ENCODE results near the gene CEP131.
A peak's percentile ranks its signal among the peaks of the same experiment; 100 is the strongest.

The CEP131 gene

DNA sequence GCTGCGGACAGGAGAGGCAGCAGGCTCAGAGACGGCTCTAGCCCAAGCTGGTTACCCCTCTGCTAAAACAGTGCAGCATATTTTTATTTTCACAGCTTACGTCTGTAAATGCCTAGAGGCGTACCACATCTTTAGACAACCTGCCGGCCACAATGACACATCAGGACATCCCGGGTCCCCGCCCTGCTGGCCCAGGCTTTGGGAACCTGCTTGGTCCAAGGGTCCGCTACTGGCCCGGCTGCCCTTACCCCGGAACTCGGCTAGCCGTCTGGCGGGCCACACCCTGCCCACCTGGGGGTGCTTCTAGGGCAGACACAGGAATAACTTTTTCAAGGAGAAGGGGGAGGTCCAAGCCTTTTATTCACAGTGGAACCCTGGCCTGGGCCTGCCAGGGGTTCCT lies 4.3 kb downstream of the CEP131 start:
- TF ChIP-seq, protein P1, sequence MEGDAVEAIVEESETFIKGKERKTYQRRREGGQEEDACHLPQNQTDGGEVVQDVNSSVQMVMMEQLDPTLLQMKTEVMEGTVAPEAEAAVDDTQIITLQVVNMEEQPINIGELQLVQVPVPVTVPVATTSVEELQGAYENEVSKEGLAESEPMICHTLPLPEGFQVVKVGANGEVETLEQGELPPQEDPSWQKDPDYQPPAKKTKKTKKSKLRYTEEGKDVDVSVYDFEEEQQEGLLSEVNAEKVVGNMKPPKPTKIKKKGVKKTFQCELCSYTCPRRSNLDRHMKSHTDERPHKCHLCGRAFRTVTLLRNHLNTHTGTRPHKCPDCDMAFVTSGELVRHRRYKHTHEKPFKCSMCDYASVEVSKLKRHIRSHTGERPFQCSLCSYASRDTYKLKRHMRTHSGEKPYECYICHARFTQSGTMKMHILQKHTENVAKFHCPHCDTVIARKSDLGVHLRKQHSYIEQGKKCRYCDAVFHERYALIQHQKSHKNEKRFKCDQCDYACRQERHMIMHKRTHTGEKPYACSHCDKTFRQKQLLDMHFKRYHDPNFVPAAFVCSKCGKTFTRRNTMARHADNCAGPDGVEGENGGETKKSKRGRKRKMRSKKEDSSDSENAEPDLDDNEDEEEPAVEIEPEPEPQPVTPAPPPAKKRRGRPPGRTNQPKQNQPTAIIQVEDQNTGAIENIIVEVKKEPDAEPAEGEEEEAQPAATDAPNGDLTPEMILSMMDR (IDR thresholded peaks at IDR 0.05; ENCODE audit: poor library complexity, severe bottlenecking): no peak
- H3K27me3 ChIP-seq (ENCODE audit: insufficient read depth, poor library complexity, severe bottlenecking): no peaks in the 10 kb centered on the region

DNA sequence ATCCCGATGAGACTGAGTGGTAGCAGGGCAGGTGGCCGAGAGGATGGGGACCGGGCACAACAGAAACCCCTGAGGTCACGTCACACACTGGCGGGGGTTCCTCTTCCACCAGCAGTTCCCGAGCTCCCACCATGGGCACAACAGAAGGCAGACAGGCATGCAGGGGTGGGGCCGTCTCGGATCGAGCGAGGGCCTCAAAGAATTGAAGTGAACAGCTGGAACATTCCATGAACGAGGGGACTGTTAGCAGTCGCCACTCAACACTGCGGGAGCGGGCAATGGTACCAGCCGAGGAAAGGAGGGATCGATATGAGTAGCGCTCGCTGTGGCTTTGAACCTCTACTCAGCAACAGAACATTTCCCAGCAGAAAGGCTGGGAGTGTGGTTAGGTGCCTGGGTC lies 5.3 kb downstream of the CEP131 start:
- TF ChIP-seq, protein P1 (IDR thresholded peaks at IDR 0.05; ENCODE audit: poor library complexity, severe bottlenecking): no peak
- no peaks in the 10 kb centered on the region for H3K27me3 ChIP-seq (ENCODE audit: insufficient read depth, poor library complexity, severe bottlenecking)
- peaks cover 33% of the 10 kb centered on the region for H3K36me3 ChIP-seq (ENCODE audit: low read depth)
- no peaks in the 10 kb centered on the region for H3K4me1 ChIP-seq (ENCODE audit: insufficient read depth, poor library complexity, severe bottlenecking)
- H3K27ac ChIP-seq (ENCODE audit: poor library complexity, severe bottlenecking): no peak overlapping the region
- H3K9me3 ChIP-seq (ENCODE audit: severe bottlenecking): no peaks in the 10 kb centered on the region
- no peak overlapping the region for H3K4me3 ChIP-seq (ENCODE audit: severe bottlenecking)
- DNase-seq (ENCODE audit: low spot score) (no peak), ATAC-seq (ENCODE audit: low read depth) (no peak)

More for the DNA sequence above, 4.3 kb downstream of the CEP131 start:
- H3K4me1 ChIP-seq (ENCODE audit: insufficient read depth, poor library complexity, severe bottlenecking): peaks cover 1% of the 10 kb centered on the region
- H3K4me3 ChIP-seq (ENCODE audit: severe bottlenecking): no peak overlapping the region
- ATAC-seq (ENCODE audit: low read depth): no peak
- H3K36me3 ChIP-seq (ENCODE audit: low read depth): peaks cover 33% of the 10 kb centered on the region
- DNase-seq (ENCODE audit: low spot score): no peak
- H3K9me3 ChIP-seq (ENCODE audit: severe bottlenecking): no peaks in the 10 kb centered on the region
- H3K27ac ChIP-seq (ENCODE audit: poor library complexity, severe bottlenecking): peak overlapping the region; percentile 26

DNA sequence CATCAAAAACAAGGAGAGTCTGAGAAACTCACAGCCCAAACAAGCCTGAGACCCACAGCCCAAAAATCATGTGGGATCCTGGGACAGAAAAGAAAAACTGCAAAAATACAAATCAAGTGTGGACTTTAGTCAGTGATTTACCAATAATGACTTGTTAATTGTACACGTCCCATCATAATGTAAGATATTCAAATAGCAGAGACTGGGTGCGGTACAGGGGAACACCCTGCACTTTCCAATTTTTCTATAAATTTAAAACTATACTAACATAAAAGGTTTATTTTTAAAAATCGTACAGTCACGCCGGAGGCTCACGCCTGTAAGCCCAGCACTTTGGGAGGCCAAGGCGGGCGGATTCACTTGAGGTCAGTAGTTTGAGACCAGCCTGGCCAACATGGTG lies 8.8 kb downstream of the CEP131 start:
- H3K27ac ChIP-seq (ENCODE audit: poor library complexity, severe bottlenecking): no peak overlapping the region
- ATAC-seq (ENCODE audit: low read depth): no peak
- no peaks in the 10 kb centered on the region for H3K4me1 ChIP-seq (ENCODE audit: insufficient read depth, poor library complexity, severe bottlenecking)
- no peaks in the 10 kb centered on the region for H3K27me3 ChIP-seq (ENCODE audit: insufficient read depth, poor library complexity, severe bottlenecking)
- H3K36me3 ChIP-seq (ENCODE audit: low read depth): peaks cover 25% of the 10 kb centered on the region
- no peak overlapping the region for H3K4me3 ChIP-seq (ENCODE audit: severe bottlenecking)
- H3K9me3 ChIP-seq (ENCODE audit: severe bottlenecking): no peaks in the 10 kb centered on the region
- DNase-seq (ENCODE audit: low spot score): no peak
- TF ChIP-seq, protein P1 (IDR thresholded peaks at IDR 0.05; ENCODE audit: poor library complexity, severe bottlenecking): no peak

DNA sequence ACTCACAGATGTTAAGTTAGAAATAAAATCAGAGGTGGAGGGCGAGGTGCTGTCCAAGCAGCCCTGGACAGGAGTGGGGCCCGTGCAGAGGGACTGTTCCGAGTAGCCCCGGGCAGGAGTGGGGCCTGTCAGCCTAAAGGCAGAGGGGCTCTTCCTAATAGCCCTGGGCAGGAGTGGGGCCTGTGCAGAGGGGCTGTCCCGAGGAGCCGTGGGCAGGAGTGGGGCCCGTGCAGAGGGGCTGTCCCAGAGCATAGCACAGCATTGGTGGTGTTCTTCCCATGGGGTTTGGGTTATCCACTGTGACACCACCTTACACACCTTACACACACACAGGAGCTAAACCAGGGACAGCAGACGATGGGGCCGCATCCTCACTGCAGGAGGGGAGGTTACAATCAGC lies 10.4 kb downstream of the CEP131 start:
- no peak overlapping the region for H3K27ac ChIP-seq (ENCODE audit: poor library complexity, severe bottlenecking)
- no peak overlapping the region for H3K4me3 ChIP-seq (ENCODE audit: severe bottlenecking)
- peaks cover 25% of the 10 kb centered on the region for H3K36me3 ChIP-seq (ENCODE audit: low read depth)
- H3K4me1 ChIP-seq (ENCODE audit: insufficient read depth, poor library complexity, severe bottlenecking): no peaks in the 10 kb centered on the region
- no peaks in the 10 kb centered on the region for H3K9me3 ChIP-seq (ENCODE audit: severe bottlenecking)
- ATAC-seq (ENCODE audit: low read depth) (no peak), DNase-seq (ENCODE audit: low spot score) (no peak)
- TF ChIP-seq, protein P1 (IDR thresholded peaks at IDR 0.05; ENCODE audit: poor library complexity, severe bottlenecking): no peak
- H3K27me3 ChIP-seq (ENCODE audit: insufficient read depth, poor library complexity, severe bottlenecking): no peaks in the 10 kb centered on the region

DNA sequence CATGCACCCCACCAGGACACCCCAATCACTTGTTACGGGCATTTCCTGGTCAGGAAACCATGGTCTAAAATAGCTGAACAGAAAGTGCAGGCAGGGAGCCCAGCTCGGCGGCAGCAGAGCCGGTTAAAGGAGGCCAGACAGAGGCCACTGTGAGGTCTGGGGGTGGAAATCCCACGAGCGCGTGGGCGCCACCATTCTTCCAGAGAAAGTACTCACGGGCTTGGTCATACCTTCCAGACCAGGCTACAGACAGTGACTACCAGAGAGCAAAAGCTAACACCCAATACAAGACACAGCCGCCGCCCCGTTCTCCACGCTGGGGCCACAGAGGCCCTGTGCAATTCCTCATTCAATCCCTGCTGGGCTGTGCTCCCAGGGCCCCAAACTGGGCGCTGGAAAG lies 11.9 kb downstream of the CEP131 start:
- TF ChIP-seq, protein P1 (IDR thresholded peaks at IDR 0.05; ENCODE audit: poor library complexity, severe bottlenecking): no peak
- ATAC-seq (ENCODE audit: low read depth): no peak
- H3K4me1 ChIP-seq (ENCODE audit: insufficient read depth, poor library complexity, severe bottlenecking): no peaks in the 10 kb centered on the region

More for the DNA sequence above, 11.9 kb downstream of the CEP131 start:
- DNase-seq (ENCODE audit: low spot score): no peak
- H3K9me3 ChIP-seq (ENCODE audit: severe bottlenecking): no peaks in the 10 kb centered on the region
- no peak overlapping the region for H3K27ac ChIP-seq (ENCODE audit: poor library complexity, severe bottlenecking)
- peaks cover 10% of the 10 kb centered on the region for H3K36me3 ChIP-seq (ENCODE audit: low read depth)
- no peak overlapping the region for H3K4me3 ChIP-seq (ENCODE audit: severe bottlenecking)
- H3K27me3 ChIP-seq (ENCODE audit: insufficient read depth, poor library complexity, severe bottlenecking): no peaks in the 10 kb centered on the region
